Spleen (tissue), 7 donors: ENCODE measurements around the gene EVA1A.

ENCODE experiments used
- POLR2AphosphoS5 ChIP-seq, 3 donors: sonication (generic); formaldehyde crosslinking; IDR thresholded peaks; one replicate each; pipeline ENCODE4 v1.5.1; 2017; ENCODE audit warnings: antibody characterized with exemption in 3 of 3
- TF ChIP-seq, protein P1 (sequence below), 11 experiments: fragments of 200-600 bp in 7 of 11; fragments of 450-650 bp in 4 of 11; sonication (generic) in 4 of 11; IDR thresholded peaks in 8 of 11; conservative IDR thresholded peaks in 3 of 11; 1 replicate in 7 of 11; 2 replicates in 4 of 11; pipeline versions ENCODE4 v1.4.0 to v1.8.0; 2016 to 2021; ENCODE audit warnings: antibody characterized with exemption in 11 of 11, inconsistent platforms in 4 of 11, mild to moderate bottlenecking in 1 of 11
- donor health status: DM: no; HTN: no; CAD: no; lungs with moderate emphysema.
- donor health status: DM: no; HTN: no; CAD: no.
- donor health status: DM: no; HTN: no; CAD: no.

DNA sequence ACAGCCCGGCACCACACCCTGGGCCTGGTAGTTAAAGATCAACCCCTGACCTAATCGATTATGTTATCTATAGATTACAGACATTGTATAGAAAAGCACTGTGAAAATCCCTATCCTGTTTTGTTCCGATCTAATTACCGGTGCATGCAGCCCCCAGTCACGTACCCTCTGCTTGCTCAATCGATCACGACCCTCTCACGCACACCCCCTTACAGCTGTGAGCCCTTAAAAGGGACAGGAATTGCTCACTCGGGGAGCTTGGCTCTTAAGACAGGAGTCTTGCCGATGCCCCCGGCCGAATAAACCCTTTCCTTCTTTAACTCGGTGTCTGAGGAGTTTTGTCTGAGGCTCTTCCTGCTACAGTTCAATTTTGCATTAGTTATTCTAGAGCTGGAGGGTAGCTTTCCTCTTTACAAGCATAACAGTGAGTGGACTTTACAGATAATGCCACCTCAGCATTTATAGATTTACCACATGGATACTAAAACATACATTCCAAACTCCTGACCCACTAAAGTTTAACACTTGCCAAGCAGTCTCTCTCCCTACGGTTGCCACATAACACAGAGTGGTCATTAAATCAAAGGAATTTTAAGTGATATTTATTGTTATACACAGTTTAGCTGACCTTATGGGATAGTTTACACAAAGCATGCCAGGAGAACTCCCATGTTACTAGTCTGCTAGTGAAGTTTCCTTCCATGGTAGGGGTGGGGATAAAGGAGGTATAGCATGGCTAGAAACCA, 101.0 kb downstream of the EVA1A start:
- TF ChIP-seq, protein P1, sequence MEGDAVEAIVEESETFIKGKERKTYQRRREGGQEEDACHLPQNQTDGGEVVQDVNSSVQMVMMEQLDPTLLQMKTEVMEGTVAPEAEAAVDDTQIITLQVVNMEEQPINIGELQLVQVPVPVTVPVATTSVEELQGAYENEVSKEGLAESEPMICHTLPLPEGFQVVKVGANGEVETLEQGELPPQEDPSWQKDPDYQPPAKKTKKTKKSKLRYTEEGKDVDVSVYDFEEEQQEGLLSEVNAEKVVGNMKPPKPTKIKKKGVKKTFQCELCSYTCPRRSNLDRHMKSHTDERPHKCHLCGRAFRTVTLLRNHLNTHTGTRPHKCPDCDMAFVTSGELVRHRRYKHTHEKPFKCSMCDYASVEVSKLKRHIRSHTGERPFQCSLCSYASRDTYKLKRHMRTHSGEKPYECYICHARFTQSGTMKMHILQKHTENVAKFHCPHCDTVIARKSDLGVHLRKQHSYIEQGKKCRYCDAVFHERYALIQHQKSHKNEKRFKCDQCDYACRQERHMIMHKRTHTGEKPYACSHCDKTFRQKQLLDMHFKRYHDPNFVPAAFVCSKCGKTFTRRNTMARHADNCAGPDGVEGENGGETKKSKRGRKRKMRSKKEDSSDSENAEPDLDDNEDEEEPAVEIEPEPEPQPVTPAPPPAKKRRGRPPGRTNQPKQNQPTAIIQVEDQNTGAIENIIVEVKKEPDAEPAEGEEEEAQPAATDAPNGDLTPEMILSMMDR (IDR thresholded peaks at IDR 0.05 in 8 of 11, conservative IDR thresholded peaks at IDR 0.05 in 3 of 11) = no peak
- no peak for TF ChIP-seq POLR2AphosphoS5 (IDR thresholded peaks at IDR 0.05)
